Measurements from ENCODE around the gene BPIFB1.

The BPIFB1 gene

DNA sequence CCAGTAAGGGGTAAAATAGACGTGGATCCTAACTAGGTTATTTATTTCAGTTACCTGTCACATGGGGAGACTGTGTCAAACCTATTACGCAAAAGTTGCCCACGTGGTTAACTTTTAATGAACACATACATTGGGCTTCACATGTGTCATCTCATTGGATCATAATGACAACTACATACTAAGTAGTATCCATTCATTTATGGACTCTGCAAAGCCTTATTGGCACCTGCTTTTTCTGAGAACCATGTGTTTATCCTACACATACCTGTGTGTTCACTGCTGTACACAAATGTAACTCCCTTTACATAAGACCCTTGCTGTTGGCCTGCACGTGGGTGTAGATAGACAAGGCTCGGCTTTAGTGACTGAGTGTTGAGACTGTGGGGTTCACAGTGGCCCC, 42.1 kb upstream of the BPIFB1 start:
- no peak overlapping the region for H3K27ac ChIP-seq
- DNase-seq (ENCODE audit: low spot score), result no peak
- H3K4me3 ChIP-seq, result no peak overlapping the region
- TF ChIP-seq, protein P1, sequence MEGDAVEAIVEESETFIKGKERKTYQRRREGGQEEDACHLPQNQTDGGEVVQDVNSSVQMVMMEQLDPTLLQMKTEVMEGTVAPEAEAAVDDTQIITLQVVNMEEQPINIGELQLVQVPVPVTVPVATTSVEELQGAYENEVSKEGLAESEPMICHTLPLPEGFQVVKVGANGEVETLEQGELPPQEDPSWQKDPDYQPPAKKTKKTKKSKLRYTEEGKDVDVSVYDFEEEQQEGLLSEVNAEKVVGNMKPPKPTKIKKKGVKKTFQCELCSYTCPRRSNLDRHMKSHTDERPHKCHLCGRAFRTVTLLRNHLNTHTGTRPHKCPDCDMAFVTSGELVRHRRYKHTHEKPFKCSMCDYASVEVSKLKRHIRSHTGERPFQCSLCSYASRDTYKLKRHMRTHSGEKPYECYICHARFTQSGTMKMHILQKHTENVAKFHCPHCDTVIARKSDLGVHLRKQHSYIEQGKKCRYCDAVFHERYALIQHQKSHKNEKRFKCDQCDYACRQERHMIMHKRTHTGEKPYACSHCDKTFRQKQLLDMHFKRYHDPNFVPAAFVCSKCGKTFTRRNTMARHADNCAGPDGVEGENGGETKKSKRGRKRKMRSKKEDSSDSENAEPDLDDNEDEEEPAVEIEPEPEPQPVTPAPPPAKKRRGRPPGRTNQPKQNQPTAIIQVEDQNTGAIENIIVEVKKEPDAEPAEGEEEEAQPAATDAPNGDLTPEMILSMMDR (IDR thresholded peaks at IDR 0.05), result no peak

DNA sequence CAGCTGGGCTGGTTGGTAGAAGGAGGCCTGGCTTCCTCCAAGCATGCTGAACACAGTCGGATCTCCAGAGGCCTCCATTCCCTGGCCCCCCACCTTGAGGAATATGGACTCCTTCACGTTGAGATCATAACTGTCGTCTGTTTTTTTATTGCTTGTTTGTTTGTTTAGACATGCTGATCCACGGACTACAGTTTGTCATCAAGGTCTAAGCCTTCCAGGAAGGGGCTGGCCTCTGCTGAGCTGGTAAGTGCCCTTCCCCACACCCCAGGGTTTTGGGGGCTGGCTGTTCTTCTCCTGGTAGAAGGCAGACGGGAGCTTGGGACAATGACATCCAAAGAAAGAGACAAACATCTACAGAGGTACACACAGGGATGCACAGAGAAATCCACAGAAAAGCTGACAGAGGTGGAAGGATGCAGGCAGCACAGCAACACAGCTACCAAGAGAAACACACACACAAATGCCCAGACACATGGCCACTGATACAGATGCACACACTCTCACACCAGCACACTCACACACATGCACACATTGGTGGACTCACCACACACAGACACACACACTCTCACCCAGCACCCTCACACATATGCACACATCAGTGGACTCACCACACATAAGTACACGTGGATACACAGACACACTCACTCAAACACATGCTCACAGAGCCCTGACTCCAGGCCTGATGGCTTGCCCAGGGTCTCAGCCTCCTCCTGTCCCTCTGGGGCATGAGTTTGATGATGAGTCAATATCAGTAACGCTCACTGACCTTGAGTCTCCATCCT, 40.5 kb upstream of the BPIFB1 start:
- TF ChIP-seq, protein P1 (IDR thresholded peaks at IDR 0.05), result no peak
- Histone ChIP-seq H3K27ac (no peak overlapping the region), H3K4me3 (no peak overlapping the region)
- DNase-seq (ENCODE audit: low spot score), result no peak

DNA sequence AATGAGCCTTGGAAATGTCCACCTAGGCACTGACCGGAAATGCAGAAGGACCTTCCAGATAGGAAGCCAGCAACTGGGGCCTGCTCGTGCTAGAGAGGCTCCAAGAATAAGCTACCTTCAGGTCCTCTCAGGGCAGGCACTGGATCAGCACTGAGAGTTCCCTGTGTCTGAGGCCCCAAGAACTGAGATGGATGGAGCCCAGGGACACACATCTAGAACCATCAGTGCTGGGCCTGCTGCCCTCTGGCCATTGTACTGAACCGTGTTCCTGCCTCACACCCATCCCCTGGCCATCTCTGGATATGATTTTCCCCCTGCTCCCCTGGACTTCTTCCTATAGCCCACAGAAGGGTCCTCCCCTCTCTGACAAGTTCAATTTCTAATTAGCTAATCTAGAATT, 36.9 kb upstream of the BPIFB1 start:
- TF ChIP-seq, protein P1 (IDR thresholded peaks at IDR 0.05), result no peak
- no peak overlapping the region for H3K4me3 ChIP-seq
- H3K27ac ChIP-seq, result no peak overlapping the region
- no peak for DNase-seq (ENCODE audit: low spot score)

DNA sequence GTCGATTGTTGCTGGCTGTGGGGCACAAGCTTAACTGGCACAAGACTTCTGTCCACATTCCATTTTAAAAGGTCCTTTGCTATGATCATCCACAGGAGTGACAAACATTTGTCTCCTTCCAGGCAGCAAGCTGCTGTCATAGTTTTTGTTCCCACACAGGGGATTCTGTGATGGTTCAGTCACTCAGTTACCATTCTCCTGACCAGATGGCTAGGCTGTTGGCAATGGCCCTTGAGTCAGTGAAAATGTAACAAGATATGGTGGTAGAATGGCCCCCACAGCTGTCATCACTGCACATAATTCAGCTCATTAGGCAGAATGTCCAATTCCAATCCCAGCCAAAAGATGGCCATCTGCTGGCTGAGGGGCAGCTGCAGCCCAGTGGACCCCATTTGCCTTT, 33.6 kb upstream of the BPIFB1 start:
- H3K4me3 ChIP-seq, result no peak overlapping the region
- DNase-seq (ENCODE audit: low spot score), result no peak
- TF ChIP-seq, protein P1 (IDR thresholded peaks at IDR 0.05), result no peak

DNA sequence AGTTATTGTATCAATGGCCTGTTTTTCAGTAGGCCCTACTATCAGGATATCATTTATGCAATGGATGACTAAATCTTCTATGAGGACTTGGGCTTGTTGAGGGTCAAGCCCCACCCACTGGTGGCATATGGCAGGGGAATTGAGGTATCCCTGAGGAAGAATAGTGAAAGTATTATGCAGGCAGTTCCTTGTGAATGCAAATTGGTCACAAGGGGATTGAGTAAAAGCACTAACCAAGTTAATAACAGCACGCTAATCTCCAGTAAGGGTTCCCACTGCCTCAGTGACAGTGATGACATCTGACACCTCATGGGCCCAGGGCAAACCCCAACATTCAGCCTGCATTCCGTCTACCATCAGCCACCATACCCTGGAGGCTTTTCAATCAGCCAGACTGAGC, 32.3 kb upstream of the BPIFB1 start:
- Histone ChIP-seq H3K4me3 (no peak overlapping the region), H3K27ac (no peak overlapping the region)
- TF ChIP-seq, protein P1 (IDR thresholded peaks at IDR 0.05), result no peak
- no peak for DNase-seq (ENCODE audit: low spot score)

More for the DNA sequence above, 33.6 kb upstream of the BPIFB1 start:
- no peak overlapping the region for H3K27ac ChIP-seq

DNA sequence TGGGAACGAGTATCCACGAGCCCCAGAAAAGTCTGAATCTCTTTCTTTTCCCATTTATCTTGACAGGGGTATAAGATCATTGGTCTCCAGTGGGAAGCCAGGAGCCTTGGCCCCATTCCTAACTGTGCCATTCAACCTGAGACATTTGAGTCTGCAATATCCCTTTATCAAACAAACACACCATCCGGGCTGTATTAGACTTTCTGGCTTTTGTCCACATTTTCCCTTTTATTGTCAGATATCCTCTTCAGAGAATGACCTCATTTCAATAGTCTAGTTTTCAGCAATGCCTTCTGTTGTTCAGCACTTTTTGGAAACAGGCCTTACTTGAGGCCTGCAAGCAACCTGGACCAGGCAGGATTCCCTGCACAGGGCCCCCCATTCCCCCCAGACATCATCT, 31.5 kb upstream of the BPIFB1 start:
- DNase-seq (ENCODE audit: low spot score), result no peak
- no peak overlapping the region for H3K4me3 ChIP-seq

DNA sequence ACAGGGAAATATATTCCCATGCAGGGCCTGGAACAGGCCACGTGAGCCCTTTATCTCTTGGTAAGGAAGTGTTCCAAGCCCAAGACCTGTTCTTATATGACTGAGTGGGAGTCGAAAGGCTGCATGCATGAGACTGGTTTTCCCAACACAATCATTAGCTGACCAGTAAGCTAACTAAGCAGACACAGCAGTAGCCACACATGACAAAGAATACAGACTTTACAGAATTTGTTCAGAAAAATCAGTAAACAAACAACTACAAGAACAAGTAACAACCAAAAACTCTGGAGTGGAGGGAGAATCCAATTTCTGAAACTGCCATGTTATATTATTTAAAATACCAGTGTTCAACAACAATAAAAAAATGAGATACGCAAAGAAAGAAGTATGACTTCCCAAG, 30.6 kb upstream of the BPIFB1 start:
- TF ChIP-seq, protein P1 (IDR thresholded peaks at IDR 0.05), result no peak
- H3K4me3 ChIP-seq, result no peak overlapping the region
- DNase-seq (ENCODE audit: low spot score), result no peak
- no peak overlapping the region for H3K27ac ChIP-seq

More for the DNA sequence above, 31.5 kb upstream of the BPIFB1 start:
- H3K27ac ChIP-seq, result no peak overlapping the region
- TF ChIP-seq, protein P1 (IDR thresholded peaks at IDR 0.05), result no peak

Data from coronary artery (tissue), 2 donors.